Measurements from ENCODE around the gene PLCB1. TPM values are rescaled to one million over a fixed set of nuclear protein-coding genes. Genes with fewer than 3 reads are reported as not detected.
A peak's percentile ranks its signal among the peaks of the same experiment; 100 is the strongest.

The PLCB1 gene
- total RNA-seq, 4 donors from 2014 or later = 13.5 to 110 (median 30.4) TPM

DNA sequence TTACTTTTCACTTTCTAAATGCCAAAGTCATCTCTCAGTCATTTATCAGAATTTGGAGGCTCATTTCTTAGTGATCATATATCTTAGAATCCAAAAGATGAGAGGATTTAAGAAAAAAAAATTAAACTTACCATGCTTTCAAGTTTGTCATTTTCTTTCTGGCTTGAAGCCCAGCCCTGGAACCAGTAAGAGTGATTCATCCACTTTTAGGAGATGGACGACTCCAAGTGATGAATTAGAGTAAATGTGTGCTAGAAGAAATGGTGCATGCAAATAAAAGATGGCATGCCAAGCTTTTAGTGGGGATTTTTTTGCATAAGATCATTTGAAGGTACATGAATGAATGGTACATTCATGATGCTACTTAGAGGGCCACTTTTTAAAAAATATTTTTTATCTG is 20.1 kb downstream of the PLCB1 start:
- Histone ChIP-seq H3K36me3 (no peaks in the 10 kb centered on the region), H3K9me3 (no peaks in the 10 kb centered on the region), H3K27ac (no peak overlapping the region), H3K27me3 (no peaks in the 10 kb centered on the region), H3K4me1 (peaks cover 4 to 5% of the 10 kb centered on the region in 2 donors), H3K4me3 (no peak overlapping the region)
- no peak for TF ChIP-seq POLR2A (IDR thresholded peaks at IDR 0.05)
- TF ChIP-seq, protein P1, sequence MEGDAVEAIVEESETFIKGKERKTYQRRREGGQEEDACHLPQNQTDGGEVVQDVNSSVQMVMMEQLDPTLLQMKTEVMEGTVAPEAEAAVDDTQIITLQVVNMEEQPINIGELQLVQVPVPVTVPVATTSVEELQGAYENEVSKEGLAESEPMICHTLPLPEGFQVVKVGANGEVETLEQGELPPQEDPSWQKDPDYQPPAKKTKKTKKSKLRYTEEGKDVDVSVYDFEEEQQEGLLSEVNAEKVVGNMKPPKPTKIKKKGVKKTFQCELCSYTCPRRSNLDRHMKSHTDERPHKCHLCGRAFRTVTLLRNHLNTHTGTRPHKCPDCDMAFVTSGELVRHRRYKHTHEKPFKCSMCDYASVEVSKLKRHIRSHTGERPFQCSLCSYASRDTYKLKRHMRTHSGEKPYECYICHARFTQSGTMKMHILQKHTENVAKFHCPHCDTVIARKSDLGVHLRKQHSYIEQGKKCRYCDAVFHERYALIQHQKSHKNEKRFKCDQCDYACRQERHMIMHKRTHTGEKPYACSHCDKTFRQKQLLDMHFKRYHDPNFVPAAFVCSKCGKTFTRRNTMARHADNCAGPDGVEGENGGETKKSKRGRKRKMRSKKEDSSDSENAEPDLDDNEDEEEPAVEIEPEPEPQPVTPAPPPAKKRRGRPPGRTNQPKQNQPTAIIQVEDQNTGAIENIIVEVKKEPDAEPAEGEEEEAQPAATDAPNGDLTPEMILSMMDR (IDR thresholded peaks at IDR 0.05) = no peak
- intact Hi-C loops (cut with DNase I; ENCODE audit: low total_unique reads) = no loop called here
- DNase-seq = no peak

DNA sequence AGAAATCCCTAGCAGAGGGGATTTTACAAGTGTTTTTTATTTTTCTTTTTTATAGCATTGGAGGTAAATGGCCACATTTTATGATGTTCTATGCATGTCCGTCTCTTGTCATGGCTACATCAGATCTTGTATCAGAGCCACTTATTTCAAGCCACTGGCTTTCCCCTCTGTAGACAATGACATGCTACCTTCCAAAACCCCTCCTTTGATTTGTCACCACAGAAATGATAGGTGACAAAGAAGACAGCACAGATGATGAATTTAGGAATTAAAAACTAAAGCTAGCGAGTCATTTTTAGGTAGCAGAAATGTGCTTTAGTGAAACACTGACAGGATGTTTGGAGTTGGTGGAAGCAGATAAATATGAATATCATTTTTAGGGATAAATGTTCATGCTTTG is 20.8 kb downstream of the PLCB1 start:
- no peak overlapping the region for H3K4me3 ChIP-seq
- intact Hi-C loops (cut with DNase I; ENCODE audit: low total_unique reads) = no loop called here
- no peaks in the 10 kb centered on the region for H3K9me3 ChIP-seq
- no peaks in the 10 kb centered on the region for H3K36me3 ChIP-seq
- no peaks in the 10 kb centered on the region for H3K27me3 ChIP-seq
- TF ChIP-seq, protein P1 (IDR thresholded peaks at IDR 0.05) = no peak
- no peak for TF ChIP-seq POLR2A (IDR thresholded peaks at IDR 0.05)
- peaks cover 4 to 5% of the 10 kb centered on the region in 2 donors for H3K4me1 ChIP-seq
- H3K27ac ChIP-seq = peak overlapping the region in 1 of 2 donors; percentile 13
- no peak for DNase-seq

DNA sequence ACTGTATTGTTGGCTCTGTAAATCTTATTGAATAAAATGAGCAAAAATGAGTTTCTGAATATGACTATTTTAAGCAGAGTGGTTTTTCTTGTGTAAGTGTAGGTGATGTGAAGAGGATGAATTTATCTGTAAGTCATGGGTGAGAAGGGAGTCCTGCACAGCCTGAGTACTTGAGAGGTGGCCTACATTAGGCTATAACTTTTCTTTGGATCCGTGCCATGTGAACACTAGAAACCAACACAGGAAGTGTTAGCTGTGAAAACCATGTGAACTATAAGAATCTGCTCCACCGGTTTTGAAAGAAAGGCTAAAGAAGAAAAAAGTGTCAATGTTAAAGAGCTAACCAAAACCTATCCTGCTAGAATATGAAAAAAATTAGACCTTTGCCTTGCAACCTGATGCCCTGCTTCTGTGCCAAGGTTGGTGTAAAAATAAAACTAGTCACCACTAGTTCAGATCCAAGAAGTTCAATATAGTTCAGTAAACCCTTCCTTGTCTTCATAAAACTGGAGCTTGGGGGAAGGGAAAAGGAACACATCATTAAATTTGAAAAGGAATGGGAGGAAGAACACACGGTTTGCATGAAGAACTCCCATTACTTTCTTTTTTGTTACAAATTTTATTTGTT is 21.3 kb downstream of the PLCB1 start:
- Histone ChIP-seq H3K27ac (no peak overlapping the region), H3K4me3 (no peak overlapping the region), H3K9me3 (no peaks in the 10 kb centered on the region), H3K27me3 (no peaks in the 10 kb centered on the region), H3K4me1 (peaks cover 4 to 5% of the 10 kb centered on the region in 2 donors), H3K36me3 (no peaks in the 10 kb centered on the region)
- TF ChIP-seq POLR2A (IDR thresholded peaks at IDR 0.05) = no peak
- TF ChIP-seq, protein P1 (IDR thresholded peaks at IDR 0.05) = no peak
- intact Hi-C loops (cut with DNase I; ENCODE audit: low total_unique reads) = no loop called here
- no peak for DNase-seq

DNA sequence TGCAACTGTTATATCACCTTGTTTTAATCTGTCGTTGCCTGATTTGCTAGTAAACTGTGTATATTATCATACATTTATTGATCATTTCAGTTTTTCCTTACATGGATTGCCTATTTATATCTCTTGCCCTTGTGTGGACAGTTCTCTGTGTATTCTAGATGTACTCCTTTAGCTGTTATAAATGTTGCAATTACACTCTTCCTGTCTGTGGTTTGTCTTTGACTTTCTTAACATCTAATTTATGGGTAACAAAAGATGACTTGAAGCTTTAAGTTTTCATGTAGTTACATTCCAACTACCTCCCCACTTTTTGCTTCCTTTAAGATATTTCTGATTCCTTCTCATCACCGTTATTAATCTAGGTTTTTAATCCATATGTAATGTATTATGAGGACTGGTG is 22.6 kb downstream of the PLCB1 start:
- intact Hi-C loops (cut with DNase I; ENCODE audit: low total_unique reads) = no loop called here
- Histone ChIP-seq H3K4me3 (no peak overlapping the region), H3K36me3 (no peaks in the 10 kb centered on the region), H3K27me3 (no peaks in the 10 kb centered on the region), H3K27ac (no peak overlapping the region), H3K4me1 (peaks cover 4 to 5% of the 10 kb centered on the region in 2 donors), H3K9me3 (no peaks in the 10 kb centered on the region)
- no peak for DNase-seq
- TF ChIP-seq, protein P1 (IDR thresholded peaks at IDR 0.05) = no peak
- TF ChIP-seq POLR2A (IDR thresholded peaks at IDR 0.05) = no peak

DNA sequence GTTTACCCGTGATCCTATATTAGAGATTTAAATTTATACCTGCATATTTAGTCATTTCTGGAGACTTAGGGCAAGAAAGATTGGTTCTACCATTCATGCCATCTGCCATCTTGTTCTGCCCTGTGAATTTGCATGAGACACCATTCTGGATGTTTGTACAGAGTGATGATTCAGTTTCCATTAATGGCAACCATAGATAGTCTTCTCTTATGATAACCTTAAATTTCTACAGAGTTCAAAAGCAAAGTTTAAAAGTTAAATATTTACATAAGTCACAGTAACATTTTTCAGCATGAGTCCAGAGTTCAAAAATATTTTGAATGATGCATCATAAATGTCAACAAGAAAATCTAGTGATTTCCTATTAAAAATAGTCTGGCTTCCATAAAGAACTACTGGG is 23.2 kb downstream of the PLCB1 start:
- H3K4me1 ChIP-seq = peaks cover 4 to 5% of the 10 kb centered on the region in 2 donors

More for the DNA sequence above, 23.2 kb downstream of the PLCB1 start:
- TF ChIP-seq POLR2A (IDR thresholded peaks at IDR 0.05) = no peak
- TF ChIP-seq, protein P1 (IDR thresholded peaks at IDR 0.05) = no peak
- no peaks in the 10 kb centered on the region for H3K27me3 ChIP-seq
- H3K27ac ChIP-seq = no peak overlapping the region
- no peak overlapping the region for H3K4me3 ChIP-seq
- no peaks in the 10 kb centered on the region for H3K36me3 ChIP-seq
- intact Hi-C loops (cut with DNase I; ENCODE audit: low total_unique reads) = no loop called here
- H3K9me3 ChIP-seq = no peaks in the 10 kb centered on the region
- no peak for DNase-seq

Data from uterus (tissue), 4 donors.